IgD-negative memory B cell (primary cell): ENCODE results near the gene PDXP. TPM values are rescaled to one million over a fixed set of nuclear protein-coding genes. Genes with fewer than 3 reads are reported as not detected.
A peak's percentile ranks its signal among the peaks of the same experiment; 100 is the strongest.

ENCODE experiments used
- H3K27ac Mint-ChIP-seq, 3 donors: one replicate each; pipeline ENCODE4 v1.8.0; 2020 to 2022; ENCODE audit warnings: mild to moderate bottlenecking in 3 of 3, mixed read lengths in 3 of 3, moderate library complexity in 1 of 3
- H3K27me3 Mint-ChIP-seq: one replicate; pipeline ENCODE4 v1.8.0; 2021; ENCODE audit warnings: mixed read lengths
- H3K36me3 Mint-ChIP-seq: one replicate; pipeline ENCODE4 v1.8.0; 2020; ENCODE audit warnings: mild to moderate bottlenecking, mixed read lengths
- H3K4me1 Mint-ChIP-seq, 3 donors: one replicate each; pipeline ENCODE4 v1.8.0; 2020 to 2022; ENCODE audit warnings: mixed read lengths in 3 of 3, mild to moderate bottlenecking in 1 of 3
- H3K4me3 Mint-ChIP-seq, 4 donors: one replicate each; pipeline ENCODE4 v1.8.0; 2020 to 2022; ENCODE audit warnings: mild to moderate bottlenecking in 4 of 4, mixed read lengths in 4 of 4, moderate library complexity in 3 of 4
- H3K9me3 Mint-ChIP-seq, 3 donors: one replicate each; pipeline ENCODE4 v1.8.0; 2020 to 2021; ENCODE audit warnings: mixed read lengths in 3 of 3, mild to moderate bottlenecking in 1 of 3
- polyA plus RNA-seq: library from polyadenylated mRNA; unstranded; fragments of 300-500 nt; fragmentation: Illumina TruSeq; gene quantifications from one replicate; pipeline ENCODE4 v1.2.3, GENCODE V29; 2021

The PDXP gene
- polyA plus RNA-seq, 1 donor from 2014 or later, result 2.4 TPM

DNA sequence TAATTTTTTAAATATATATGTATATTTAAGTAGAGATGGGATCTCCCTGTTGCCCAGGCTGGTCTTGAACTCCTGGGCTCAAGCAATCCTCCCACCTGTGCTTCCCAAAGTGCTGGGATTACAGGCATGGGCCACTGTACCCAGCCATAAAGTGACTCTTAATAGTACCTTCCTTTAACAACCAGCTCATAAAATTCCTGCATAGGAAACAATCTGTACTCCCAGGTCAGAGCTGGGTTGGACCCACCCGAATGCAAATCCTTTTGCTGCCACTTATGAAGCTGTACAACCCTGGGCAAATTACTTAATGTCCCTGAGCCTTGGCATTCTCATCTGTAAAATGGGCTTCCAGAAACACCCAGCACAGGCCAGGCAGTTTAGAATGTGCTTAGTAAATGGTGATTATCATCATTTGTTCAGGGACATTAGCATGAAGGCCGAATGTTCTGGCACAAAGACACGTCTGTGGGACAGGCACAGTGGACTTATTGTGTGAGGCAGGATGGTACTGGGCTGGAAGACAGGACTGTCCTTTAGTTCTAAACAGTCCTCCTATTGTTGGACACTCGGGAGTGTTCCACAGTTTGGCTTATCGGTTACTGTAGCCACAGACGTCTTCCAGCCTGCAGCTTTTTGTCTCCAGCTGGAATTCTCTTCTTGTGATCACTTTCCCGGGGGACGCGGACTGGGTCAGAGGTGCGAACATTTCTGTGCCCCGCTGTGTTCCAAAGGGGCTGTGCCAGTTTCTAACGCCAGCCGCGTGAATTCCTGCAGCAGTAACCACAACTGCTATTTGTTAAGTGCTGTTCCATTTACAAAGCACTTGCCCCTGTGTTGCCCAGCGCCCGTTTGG lies 6.0 kb downstream of the PDXP start:
- no peaks in the 10 kb centered on the region for H3K27me3 Mint-ChIP-seq
- no peak overlapping the region for H3K4me3 Mint-ChIP-seq
- peaks cover 22 to 35% (median 34%) of the 10 kb centered on the region in 3 donors for H3K4me1 Mint-ChIP-seq
- H3K27ac Mint-ChIP-seq, result peak overlapping the region in 1 of 3 donors; percentile 70
- no peaks in the 10 kb centered on the region for H3K9me3 Mint-ChIP-seq
- H3K36me3 Mint-ChIP-seq, result peaks cover 2% of the 10 kb centered on the region

GRCh38 chr22:37665487-37665886 lies 7.0 kb downstream of the PDXP start:
- no peaks in the 10 kb centered on the region for H3K9me3 Mint-ChIP-seq
- H3K27me3 Mint-ChIP-seq, result no peaks in the 10 kb centered on the region
- no peak overlapping the region for H3K27ac Mint-ChIP-seq
- peak overlapping the region in 1 of 4 donors; percentile 65 for H3K4me3 Mint-ChIP-seq
- peaks cover 2% of the 10 kb centered on the region for H3K36me3 Mint-ChIP-seq
- peaks cover 15 to 26% (median 25%) of the 10 kb centered on the region in 3 donors for H3K4me1 Mint-ChIP-seq

- Mint-ChIP-seq H3K4me1 (peaks cover 8 to 17% (median 15%) of the 10 kb centered on the region in 3 donors), H3K36me3 (peaks cover 1% of the 10 kb centered on the region), H3K27me3 (no peaks in the 10 kb centered on the region), H3K9me3 (no peaks in the 10 kb centered on the region), H3K4me3 (no peak overlapping the region), H3K27ac (peak overlapping the region in 2 of 3 donors; percentile 28 to 53)
Observed at GRCh38 chr22:37669586-37669985, 11.1 kb downstream of the PDXP start.

GRCh38 chr22:37672206-37672919 lies 13.8 kb downstream of the PDXP start:
- Mint-ChIP-seq H3K27ac (peak overlapping the region; percentile 71 to 87 (median 80)), H3K27me3 (no peaks in the 10 kb centered on the region), H3K36me3 (peaks cover 1% of the 10 kb centered on the region), H3K9me3 (no peaks in the 10 kb centered on the region), H3K4me1 (peaks cover 11 to 25% (median 22%) of the 10 kb centered on the region in 3 donors), H3K4me3 (peak overlapping the region in 3 of 4 donors; percentile 75 to 79 (median 75))

DNA sequence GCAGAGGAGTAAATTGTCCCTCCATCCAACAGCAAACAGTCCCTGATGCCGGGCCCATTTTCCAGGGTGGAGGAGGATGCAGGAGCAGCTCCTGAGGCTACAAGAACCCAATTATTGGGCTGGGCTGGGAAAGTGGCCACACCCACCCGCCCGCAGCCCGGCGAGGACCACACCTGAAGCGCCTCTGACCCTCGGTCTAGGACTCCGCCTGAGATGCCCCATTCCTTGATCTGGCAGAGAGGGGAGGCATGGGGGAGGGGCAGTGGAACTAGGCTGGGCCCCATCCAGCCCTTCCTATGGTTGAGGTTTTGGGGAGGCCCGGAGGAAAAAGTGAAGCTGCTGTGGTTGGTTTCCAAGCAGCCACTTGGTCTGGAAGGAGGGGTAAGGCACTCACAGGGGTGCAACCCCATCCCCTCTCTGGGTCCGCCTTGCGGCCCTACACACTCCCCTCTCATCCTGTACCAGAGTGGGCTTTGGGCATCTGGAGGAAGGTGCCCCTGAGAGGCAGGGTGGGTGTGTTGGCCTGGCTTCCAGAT lies 14.5 kb downstream of the PDXP start:
- H3K27ac Mint-ChIP-seq, result peak overlapping the region; percentile 63 to 87 (median 71)
- H3K9me3 Mint-ChIP-seq, result no peaks in the 10 kb centered on the region
- peaks cover 13 to 28% (median 22%) of the 10 kb centered on the region in 3 donors for H3K4me1 Mint-ChIP-seq

GRCh38 chr22:37674248-37674647 lies 15.7 kb downstream of the PDXP start:
- peak overlapping the region; percentile 47 to 91 (median 73) for H3K4me3 Mint-ChIP-seq
- H3K9me3 Mint-ChIP-seq, result no peaks in the 10 kb centered on the region
- H3K27me3 Mint-ChIP-seq, result no peaks in the 10 kb centered on the region
- H3K4me1 Mint-ChIP-seq, result peaks cover 13 to 30% (median 22%) of the 10 kb centered on the region in 3 donors
- H3K27ac Mint-ChIP-seq, result peak overlapping the region; percentile 83 to 90 (median 88)
- peaks cover 1% of the 10 kb centered on the region for H3K36me3 Mint-ChIP-seq

More for the DNA sequence above, 14.5 kb downstream of the PDXP start:
- H3K27me3 Mint-ChIP-seq, result no peaks in the 10 kb centered on the region
- peaks cover 1% of the 10 kb centered on the region for H3K36me3 Mint-ChIP-seq
- peak overlapping the region in 1 of 4 donors; percentile 75 for H3K4me3 Mint-ChIP-seq

DNA sequence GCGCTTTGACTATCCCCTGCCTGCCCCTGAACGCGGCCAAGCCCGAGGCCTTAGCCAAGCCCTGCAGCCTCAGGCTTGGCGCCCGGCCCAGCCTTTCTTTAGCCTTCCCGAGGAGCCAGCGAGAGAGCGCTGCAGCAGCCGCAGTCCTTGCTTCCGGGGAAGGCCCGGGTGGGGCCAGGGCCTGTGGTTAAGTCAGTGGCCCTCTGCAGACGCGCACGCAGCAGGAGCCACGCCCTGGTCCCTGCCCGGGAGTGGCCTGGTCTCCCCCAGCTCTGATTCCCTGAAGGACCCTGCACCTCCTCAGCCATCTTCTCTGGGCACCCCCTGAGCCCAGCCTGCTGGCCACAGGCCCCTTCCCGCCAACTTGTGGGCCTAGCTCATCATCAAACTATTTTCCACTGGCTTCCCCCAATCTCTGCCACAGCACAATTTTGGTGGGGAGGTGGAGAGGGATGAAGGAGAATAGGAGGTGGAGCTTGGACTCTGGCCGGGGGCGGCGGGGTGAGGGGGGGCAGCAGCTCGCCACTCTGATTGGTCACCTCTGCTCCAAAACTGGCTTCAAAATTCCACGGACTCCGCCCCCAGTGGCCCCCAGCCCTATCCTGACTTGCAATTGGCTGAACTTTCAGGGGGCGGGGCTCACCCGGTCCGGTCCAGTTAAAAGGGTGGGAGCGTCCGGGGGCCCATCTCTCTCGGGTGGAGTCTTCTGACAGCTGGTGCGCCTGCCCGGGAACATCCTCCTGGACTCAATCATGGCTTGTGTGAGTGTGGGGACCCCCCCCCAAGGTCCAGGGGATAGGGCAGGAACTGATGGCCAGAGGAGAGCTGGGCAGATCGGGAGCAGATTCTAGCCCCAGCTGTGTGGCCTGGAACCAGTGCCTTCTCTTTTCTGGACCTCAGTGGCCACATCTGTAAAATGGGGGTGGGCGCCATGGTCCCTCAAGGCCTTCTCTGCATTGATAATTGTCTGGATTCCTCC lies 16.7 kb downstream of the PDXP start, which contains the start of gene LGALS1:
Gene LGALS1, plus strand, starts transcription at position 686 of the 979 bp plus-strand sequence. Its CDS starts 67 bp downstream, at position 753.
- peak within 1 kb of the TSS; percentile 90 to 99 (median 95) for H3K27ac Mint-ChIP-seq
- no peaks in the 10 kb centered on the region for H3K27me3 Mint-ChIP-seq
- H3K4me1 Mint-ChIP-seq, result peaks cover 14 to 27% (median 18%) of the 10 kb centered on the region in 3 donors
- no peaks in the 10 kb centered on the region for H3K9me3 Mint-ChIP-seq
- peaks cover 1% of the 10 kb centered on the region for H3K36me3 Mint-ChIP-seq
- peak within 1 kb of the TSS; percentile 91 to 97 (median 95) for H3K4me3 Mint-ChIP-seq

DNA sequence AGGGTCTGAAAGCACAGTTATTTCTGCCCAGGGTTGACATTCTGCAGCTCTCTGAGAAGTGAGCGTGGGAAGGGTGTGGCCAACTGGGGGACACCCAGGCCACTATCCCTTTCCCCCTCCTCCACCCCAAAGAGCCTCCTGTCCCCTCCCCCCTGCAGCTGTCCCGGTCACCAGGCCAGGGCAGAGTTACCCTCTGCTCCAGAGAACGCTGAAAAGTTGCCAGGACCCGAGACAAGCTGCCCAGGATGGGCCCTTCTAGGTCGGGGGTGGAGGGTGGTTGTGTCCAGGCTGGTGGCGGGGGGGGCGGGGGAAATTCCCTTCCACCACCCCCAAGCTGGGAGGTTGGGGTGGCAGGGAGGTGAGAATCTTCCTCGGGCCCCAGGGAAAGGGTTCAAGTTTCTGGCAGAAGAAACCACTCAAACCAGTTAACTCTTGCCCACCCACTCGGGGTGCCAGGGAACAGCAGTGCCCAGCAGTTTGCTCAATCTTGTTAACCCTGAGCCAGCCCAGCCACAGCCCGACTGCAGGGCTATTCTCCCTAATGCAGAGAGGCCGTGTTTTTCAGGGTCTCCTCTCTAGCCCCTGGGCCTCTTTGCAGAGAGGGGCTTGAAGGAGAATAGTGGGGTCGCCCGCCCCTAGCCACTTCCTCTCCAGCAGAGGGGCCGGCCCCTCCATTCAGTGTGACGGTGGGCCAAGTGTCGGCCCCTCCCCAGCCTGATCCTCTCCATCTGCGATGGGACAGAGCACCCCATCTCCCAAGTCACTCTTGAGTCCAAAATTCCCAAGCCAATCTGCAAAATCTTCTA lies 17.6 kb downstream of the PDXP start:
- H3K27me3 Mint-ChIP-seq, result no peaks in the 10 kb centered on the region
- peak overlapping the region; percentile 90 to 99 (median 95) for H3K27ac Mint-ChIP-seq
- H3K4me3 Mint-ChIP-seq, result peak overlapping the region; percentile 91 to 97 (median 95)
- H3K36me3 Mint-ChIP-seq, result peaks cover 1% of the 10 kb centered on the region
- H3K9me3 Mint-ChIP-seq, result no peaks in the 10 kb centered on the region
- H3K4me1 Mint-ChIP-seq, result peaks cover 15 to 27% (median 18%) of the 10 kb centered on the region in 3 donors

- no peaks in the 10 kb centered on the region for H3K9me3 Mint-ChIP-seq
- H3K36me3 Mint-ChIP-seq, result peaks cover 1% of the 10 kb centered on the region
- H3K27me3 Mint-ChIP-seq, result no peaks in the 10 kb centered on the region
- H3K27ac Mint-ChIP-seq, result peak overlapping the region; percentile 90 to 99 (median 95)
- peak overlapping the region; percentile 91 to 97 (median 95) for H3K4me3 Mint-ChIP-seq
- H3K4me1 Mint-ChIP-seq, result peaks cover 18 to 32% (median 20%) of the 10 kb centered on the region in 3 donors
Observed at GRCh38 chr22:37676736-37677492, 18.4 kb downstream of the PDXP start.

DNA sequence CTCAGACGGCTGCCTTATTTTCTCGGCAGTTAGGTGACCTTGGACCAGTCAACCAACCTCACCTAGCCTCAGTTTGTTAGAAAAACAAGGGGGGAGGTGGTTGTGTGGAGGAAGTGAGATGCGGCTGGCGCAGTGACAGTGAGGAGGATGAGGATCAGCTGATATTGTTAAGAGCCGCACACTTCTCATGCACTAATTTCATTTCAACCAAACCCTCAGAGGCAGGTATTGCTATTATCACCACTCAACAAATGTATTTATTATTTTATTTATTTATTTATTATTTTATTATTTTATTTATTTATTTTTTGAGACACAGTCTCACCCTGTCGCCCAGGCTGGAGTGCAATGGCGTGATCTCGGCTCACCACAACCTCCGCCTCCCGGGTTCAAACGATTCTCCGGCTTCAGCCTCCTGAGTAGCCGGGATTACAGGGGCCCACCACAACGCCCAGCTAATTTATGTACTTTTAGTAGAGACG lies 19.0 kb downstream of the PDXP start:
- Mint-ChIP-seq H3K36me3 (peaks cover 1% of the 10 kb centered on the region), H3K9me3 (no peaks in the 10 kb centered on the region), H3K4me3 (peak overlapping the region; percentile 91 to 97 (median 95)), H3K27ac (peak overlapping the region; percentile 90 to 99 (median 95)), H3K4me1 (peaks cover 11 to 26% (median 16%) of the 10 kb centered on the region in 3 donors), H3K27me3 (no peaks in the 10 kb centered on the region)

DNA sequence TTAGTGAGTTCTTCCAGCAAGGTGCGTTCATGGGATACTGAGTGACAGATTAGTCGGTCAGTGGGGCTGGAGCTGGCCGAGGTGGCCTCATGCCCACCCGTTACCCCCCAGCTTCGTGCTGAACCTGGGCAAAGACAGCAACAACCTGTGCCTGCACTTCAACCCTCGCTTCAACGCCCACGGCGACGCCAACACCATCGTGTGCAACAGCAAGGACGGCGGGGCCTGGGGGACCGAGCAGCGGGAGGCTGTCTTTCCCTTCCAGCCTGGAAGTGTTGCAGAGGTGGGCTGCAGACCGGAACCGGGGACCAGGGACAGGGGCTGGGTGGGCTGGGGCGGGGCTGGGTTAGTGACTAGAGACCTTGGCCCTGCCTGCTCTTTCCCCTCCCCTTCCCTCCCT lies 19.8 kb downstream of the PDXP start:
- H3K4me3 Mint-ChIP-seq, result no peak overlapping the region
- H3K27me3 Mint-ChIP-seq, result no peaks in the 10 kb centered on the region
- peaks cover 9 to 24% (median 14%) of the 10 kb centered on the region in 3 donors for H3K4me1 Mint-ChIP-seq
- H3K27ac Mint-ChIP-seq, result peak overlapping the region in 2 of 3 donors; percentile 85 to 90
- H3K9me3 Mint-ChIP-seq, result no peaks in the 10 kb centered on the region
- peaks cover 1% of the 10 kb centered on the region for H3K36me3 Mint-ChIP-seq

DNA sequence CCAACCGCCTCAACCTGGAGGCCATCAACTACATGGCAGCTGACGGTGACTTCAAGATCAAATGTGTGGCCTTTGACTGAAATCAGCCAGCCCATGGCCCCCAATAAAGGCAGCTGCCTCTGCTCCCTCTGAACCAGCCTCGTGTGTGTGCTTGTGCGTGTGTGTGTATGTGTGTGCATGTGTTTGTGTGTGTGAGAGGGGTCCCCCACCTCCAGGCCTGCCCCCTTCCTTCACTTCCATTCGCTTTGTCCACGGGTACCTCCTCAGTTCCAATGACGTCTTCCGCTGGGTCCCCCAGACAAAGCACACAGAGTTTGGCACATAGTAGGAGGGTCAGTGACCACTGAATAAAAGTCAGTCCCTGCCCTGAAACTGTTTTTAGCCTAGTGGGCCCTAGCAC lies 21.1 kb downstream of the PDXP start:
- Mint-ChIP-seq H3K36me3 (no peaks in the 10 kb centered on the region), H3K4me3 (peak overlapping the region in 1 of 4 donors; percentile 49), H3K4me1 (peaks cover 5 to 19% (median 14%) of the 10 kb centered on the region in 3 donors), H3K27ac (peak overlapping the region in 1 of 3 donors; percentile 83), H3K27me3 (no peaks in the 10 kb centered on the region), H3K9me3 (no peaks in the 10 kb centered on the region)
